HFFc6 (cell line): ENCODE data around the gene PURA. TPM values are rescaled to one million over a fixed set of nuclear protein-coding genes. Genes with fewer than 3 reads are reported as not detected.

Experiments used
- DNase-seq: peaks from one replicate; pipeline ENCODE4 v3.0.0-alpha.2; 2018
- H3K27ac Mint-ChIP-seq: 2 replicates; pipeline ENCODE4 v1.8.0; 2020; ENCODE audit warnings: mild to moderate bottlenecking, mixed read lengths
- H3K27me3 Mint-ChIP-seq: 2 replicates; pipeline ENCODE4 v1.8.0; 2021; ENCODE audit warnings: mild to moderate bottlenecking, moderate library complexity, mixed read lengths; ENCODE audit not compliant: insufficient read depth
- H3K36me3 Mint-ChIP-seq: 2 replicates; pipeline ENCODE4 v1.8.0; 2021; ENCODE audit warnings: low read depth, mixed read lengths
- H3K4me1 Mint-ChIP-seq: 2 replicates; pipeline ENCODE4 v1.8.0; 2020; ENCODE audit warnings: low read depth, mixed read lengths
- H3K4me3 Mint-ChIP-seq: 2 replicates; pipeline ENCODE4 v1.8.0; 2020; ENCODE audit warnings: mild to moderate bottlenecking, moderate library complexity, mixed read lengths
- H3K9me3 Mint-ChIP-seq: 2 replicates; pipeline ENCODE4 v1.8.0; 2020; ENCODE audit warnings: mild to moderate bottlenecking, mixed read lengths
- CTCF ChIP-seq: fragments of 200-600 bp; sonication (generic); IDR thresholded peaks from 2 replicates; pipeline ENCODE4 v1.5.0; 2021; ENCODE audit warnings: antibody characterized with exemption, mild to moderate bottlenecking
- total RNA-seq, 6 experiments: library from RNA; stranded (reverse); fragmentation: NEBNext Ultra II Directional; extraction: Animal tissue kit (Norgen Biotek cat#: 25700); gene quantifications; 2 replicates in 1 of 6; 3 replicates in 5 of 6; pipeline ENCODE4 v1.2.3, GENCODE V29; 2021

PURA gene
- total RNA-seq, 6 experiments from 2014 or later, result 21.1 to 26.1 (median 22.3) TPM

GRCh38 chr5:140140435-140140834 lies 26.5 kb downstream of the PURA start:
- no peak overlapping the region; the same call in 1 of the 2 replicates for H3K27ac Mint-ChIP-seq
- H3K4me1 Mint-ChIP-seq, result peaks cover 22% of the 10 kb centered on the region
- no peak overlapping the region for H3K4me3 Mint-ChIP-seq
- DNase-seq, result no peak
- no peak for TF ChIP-seq CTCF
- H3K27me3 Mint-ChIP-seq, result no peaks in the 10 kb centered on the region; the same call in none of the 2 replicates
- no peaks in the 10 kb centered on the region for H3K36me3 Mint-ChIP-seq
- no peaks in the 10 kb centered on the region for H3K9me3 Mint-ChIP-seq

GRCh38 chr5:140141241-140141640 lies 27.3 kb downstream of the PURA start:
- Mint-ChIP-seq H3K27ac (no peak overlapping the region), H3K4me3 (no peak overlapping the region), H3K27me3 (no peaks in the 10 kb centered on the region; the same call in none of the 2 replicates), H3K36me3 (no peaks in the 10 kb centered on the region), H3K4me1 (peaks cover 25% of the 10 kb centered on the region), H3K9me3 (no peaks in the 10 kb centered on the region)
- no peak for TF ChIP-seq CTCF
- no peak for DNase-seq

- no peak for TF ChIP-seq CTCF
- Mint-ChIP-seq H3K27ac (no peak overlapping the region), H3K4me1 (peaks cover 23% of the 10 kb centered on the region), H3K27me3 (no peaks in the 10 kb centered on the region; the same call in none of the 2 replicates), H3K9me3 (no peaks in the 10 kb centered on the region), H3K4me3 (no peak overlapping the region), H3K36me3 (no peaks in the 10 kb centered on the region)
- DNase-seq, result no peak
Observed at GRCh38 chr5:140142246-140142645, 28.3 kb downstream of the PURA start.

- H3K9me3 Mint-ChIP-seq, result no peaks in the 10 kb centered on the region
- peaks cover 17% of the 10 kb centered on the region for H3K4me1 Mint-ChIP-seq
- H3K36me3 Mint-ChIP-seq, result no peaks in the 10 kb centered on the region
- H3K4me3 Mint-ChIP-seq, result no peak overlapping the region
- TF ChIP-seq CTCF, result no peak
- no peak for DNase-seq
- no peak overlapping the region for H3K27ac Mint-ChIP-seq
- peaks cover 2% of the 10 kb centered on the region for H3K27me3 Mint-ChIP-seq
Observed at GRCh38 chr5:140142856-140143255, 28.9 kb downstream of the PURA start.

GRCh38 chr5:140143521-140144258 lies 29.8 kb downstream of the PURA start:
- Mint-ChIP-seq H3K4me1 (peaks cover 14% of the 10 kb centered on the region), H3K4me3 (no peak overlapping the region), H3K36me3 (no peaks in the 10 kb centered on the region), H3K9me3 (no peaks in the 10 kb centered on the region), H3K27ac (no peak overlapping the region), H3K27me3 (peaks cover 2% of the 10 kb centered on the region)
- TF ChIP-seq CTCF, result no peak
- no peak for DNase-seq
